ENCODE measurements around the gene HYCC1.
"Not testable (repeated sequence)": the region's sequence is repeated elsewhere in the genome, so short reads cannot be mapped to it uniquely, and the experiment has no call there.

HYCC1 gene

DNA sequence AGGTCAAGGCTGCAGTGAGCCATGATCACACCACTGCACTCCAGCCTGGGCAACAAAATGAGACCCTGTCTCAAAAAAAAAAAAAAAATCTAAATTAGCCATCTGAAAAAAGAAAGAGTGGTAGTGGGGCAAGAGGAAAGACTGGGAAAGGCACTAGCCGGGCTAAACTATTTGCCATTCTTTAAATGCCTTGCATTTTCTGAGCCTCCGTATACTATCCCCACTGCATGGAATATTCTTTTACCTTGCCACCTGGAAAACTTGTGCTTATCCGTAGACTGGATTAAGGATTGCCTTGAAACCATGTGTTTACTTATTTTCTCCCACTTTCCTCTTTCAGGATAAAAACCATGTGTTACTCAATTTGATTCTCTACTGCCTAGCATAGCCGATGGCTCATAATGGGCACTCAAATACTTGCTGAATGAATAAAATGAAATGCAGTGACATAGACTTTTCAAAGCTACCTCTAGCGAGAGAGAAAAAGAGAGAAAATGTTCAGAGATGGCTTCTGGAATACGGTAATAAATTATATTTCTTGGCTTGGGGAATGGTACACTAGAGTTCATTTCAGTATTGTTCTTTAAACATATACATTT lies 30.6 kb downstream of the HYCC1 start:
- no peak for DNase-seq

DNA sequence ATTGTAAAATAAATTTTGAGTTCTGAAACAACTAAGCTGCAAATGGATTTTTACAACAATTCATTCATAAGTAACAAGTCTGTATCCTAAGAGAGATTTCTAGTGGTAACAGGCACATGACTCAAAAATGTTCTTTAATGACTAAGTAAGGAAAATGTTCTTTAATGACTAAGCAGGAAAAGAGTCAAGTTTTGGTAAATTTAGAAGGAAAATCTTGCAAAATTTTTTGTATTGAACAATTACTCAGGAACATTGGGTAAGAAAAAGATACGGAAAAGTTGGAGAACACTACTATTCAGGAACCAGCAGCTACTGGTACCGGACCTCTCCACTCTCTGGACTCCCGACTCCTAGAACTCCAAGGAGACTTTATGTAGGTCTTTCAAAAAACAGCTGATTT lies 33.5 kb downstream of the HYCC1 start:
- DNase-seq, result no peak

DNA sequence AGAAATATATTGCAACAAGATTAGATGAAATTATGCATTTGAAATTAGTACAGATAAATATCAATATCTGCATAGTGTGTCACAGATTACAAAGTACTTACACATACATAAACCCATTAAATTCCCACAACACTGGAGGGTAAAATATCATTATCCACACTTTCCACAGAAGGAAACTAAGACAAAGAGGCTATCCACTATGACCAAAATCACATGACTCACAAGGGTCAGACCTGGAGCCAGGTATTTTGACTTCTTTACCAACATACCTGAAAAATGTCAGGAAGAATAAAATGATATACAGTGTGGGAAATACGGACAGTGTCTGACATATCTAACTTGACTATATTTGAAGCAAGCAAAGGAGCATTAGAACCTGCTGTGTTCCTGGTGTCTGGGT lies 34.1 kb downstream of the HYCC1 start:
- no peak for DNase-seq

DNA sequence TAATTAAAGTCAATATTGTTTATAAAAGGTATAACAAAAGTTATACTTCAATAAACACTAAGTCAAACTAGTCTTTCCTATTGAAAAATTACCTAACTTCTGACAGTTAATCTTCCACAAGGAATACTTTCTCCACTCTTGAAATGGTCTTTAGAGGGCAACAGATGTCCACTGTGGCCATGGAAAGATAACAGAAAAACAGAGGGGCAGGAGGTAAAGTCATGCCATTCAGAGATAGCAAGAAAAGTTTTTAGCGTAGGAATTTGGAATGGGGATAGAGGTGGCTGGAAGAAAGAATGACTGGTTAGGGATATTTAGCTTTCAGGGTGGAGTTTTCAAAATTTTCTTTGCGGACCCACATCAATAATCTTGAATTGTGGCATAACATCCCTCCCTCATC lies 34.7 kb downstream of the HYCC1 start:
- DNase-seq, result no peak

DNA sequence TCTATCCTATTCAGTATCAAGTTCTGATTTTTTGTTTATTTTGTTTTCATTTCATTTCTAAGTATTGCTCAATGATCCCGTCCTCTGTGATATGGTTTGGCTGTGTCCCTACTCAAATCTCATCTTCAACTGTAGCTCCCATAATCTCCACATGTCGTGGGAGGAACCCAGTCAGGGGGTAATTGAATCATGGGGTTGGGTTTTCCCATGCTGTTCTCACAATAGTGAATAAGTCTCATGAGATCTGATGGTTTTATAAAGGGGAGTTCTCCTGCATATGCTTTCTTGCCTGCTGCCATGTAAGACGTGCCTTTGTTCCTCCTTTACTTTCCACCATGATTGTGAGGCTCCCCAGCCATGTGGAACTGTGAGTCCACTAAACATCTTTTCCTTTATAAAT lies 39.3 kb downstream of the HYCC1 start:
- DNase-seq, result not testable (repeated sequence)

DNA sequence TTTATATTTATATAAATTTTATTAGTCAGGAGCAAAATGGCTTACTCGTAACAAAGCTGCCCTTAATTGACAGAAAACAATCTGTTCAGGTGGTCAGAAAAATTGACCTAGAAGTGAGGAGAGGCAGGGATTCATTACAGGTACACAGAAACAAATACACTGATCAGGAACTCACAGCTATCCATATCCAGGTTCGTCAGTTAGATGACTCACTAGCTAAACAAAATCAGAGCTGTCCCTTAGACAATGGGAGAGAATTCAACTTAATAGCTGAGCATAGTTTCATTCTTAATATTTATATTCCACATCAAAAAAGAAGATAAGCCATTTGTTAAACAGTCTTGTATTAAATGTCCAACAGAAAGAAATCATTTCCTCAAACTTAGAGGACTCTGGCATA lies 41.7 kb downstream of the HYCC1 start:
- DNase-seq, result no peak

DNA sequence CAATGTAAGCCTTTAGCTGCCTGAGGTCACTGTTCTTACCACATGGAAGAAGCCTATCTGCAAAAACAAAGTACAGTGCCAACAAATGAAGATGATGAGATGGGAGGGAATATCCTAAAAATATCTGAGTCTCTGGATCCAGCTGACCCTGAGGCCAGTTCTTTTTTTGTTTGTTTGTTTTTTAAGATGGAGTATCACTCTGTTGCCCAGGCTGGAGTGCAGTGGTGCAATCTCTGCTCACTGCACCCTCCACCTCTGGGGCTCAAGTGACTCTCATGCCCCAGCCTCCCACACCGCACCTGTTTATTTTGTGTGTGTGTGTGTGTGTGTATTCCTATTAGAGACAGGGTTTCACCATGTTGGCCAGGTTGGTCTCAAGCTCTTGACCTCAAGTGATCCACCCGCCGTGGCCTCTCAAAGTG lies 44.9 kb downstream of the HYCC1 start:
- DNase-seq, result no peak
